GM12872 (cell line): ENCODE measurements around the gene KLC4.

Experiments
- TF ChIP-seq, protein P1 (sequence below): IDR thresholded peaks from 3 replicates; pipeline ENCODE4 v1.5.1; 2011; ENCODE audit warnings: low read depth, mild to moderate bottlenecking, low read length, moderate library complexity; ENCODE audit not compliant: insufficient read depth

The KLC4 gene

DNA sequence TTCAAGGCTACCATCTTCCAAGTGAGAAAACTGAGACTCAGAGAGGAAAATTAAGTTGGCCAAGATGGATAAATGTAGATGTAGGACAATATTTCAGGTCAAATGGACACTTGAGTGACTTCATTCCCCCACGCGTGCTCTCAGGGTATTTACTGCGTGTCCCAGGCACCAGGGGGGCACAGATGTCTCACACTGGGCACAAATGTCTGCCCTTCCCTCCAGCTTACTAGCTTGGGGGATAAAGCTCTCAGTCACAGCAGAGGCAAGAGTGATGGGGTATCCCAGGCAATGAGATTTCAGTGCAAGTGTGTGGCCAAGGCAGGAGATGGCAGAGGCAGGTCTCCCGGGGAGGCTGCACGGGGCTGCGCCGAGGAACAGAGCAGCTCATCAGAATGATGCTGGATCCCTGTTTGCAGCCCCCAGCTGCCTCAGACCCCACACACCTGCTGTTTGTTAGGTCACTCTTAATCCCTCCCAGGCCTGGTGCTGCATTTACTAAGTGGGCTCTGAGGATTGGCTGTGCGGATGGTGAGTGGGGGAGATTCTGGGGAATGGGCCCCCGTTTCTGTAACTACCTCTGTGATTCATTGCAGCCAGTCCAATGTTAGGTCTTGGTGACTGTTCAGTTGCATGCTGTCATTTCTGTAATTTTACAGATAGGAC lies 60.8 kb downstream of the KLC4 start:
- TF ChIP-seq, protein P1, sequence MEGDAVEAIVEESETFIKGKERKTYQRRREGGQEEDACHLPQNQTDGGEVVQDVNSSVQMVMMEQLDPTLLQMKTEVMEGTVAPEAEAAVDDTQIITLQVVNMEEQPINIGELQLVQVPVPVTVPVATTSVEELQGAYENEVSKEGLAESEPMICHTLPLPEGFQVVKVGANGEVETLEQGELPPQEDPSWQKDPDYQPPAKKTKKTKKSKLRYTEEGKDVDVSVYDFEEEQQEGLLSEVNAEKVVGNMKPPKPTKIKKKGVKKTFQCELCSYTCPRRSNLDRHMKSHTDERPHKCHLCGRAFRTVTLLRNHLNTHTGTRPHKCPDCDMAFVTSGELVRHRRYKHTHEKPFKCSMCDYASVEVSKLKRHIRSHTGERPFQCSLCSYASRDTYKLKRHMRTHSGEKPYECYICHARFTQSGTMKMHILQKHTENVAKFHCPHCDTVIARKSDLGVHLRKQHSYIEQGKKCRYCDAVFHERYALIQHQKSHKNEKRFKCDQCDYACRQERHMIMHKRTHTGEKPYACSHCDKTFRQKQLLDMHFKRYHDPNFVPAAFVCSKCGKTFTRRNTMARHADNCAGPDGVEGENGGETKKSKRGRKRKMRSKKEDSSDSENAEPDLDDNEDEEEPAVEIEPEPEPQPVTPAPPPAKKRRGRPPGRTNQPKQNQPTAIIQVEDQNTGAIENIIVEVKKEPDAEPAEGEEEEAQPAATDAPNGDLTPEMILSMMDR = no peak

DNA sequence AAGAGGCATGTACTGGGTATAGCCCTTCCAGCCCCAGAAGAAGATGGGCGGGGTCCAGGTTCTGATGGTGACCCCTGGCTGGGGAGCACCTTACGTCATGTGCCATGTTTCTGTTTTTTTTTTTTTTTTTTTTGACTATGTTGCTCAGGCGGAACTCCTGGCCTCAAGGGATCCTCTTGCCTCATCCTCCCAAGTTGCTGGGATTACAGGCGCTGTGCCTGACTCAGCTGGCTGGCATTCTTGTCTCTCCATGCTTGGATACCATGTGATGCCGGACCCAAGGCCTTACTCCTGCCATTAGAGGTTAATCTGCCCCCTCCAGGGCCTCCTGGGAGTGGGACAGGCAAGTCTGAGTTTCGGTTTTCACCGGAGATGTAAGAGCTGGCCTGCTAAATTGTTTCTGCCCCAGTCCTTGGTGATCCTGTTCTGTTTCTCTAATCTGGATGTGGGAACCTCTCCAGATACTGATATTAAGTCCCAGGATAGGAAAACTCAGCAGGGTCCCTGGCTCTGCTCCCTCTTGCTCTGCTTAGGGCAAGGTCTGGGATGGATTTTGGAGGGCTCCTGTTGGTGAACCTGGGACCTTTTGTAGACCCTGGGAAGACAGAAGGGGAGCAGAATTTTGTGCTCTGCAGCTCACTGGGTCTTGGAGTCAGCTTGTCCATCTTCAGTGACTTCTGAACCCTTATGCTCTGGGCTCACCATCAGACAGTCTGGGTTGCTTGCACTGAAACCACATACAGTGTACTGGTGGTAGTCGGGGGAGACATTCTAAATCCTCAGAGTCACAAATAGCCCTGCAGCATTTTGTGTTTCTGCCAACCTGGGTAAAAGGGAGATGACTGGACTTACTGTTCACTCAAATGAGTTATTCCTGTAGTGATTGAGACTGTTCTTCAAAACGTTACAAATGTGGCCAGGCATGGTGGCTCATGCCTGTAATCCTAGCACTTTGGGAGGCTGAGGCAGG lies 61.8 kb downstream of the KLC4 start:
- TF ChIP-seq, protein P1 = no peak

DNA sequence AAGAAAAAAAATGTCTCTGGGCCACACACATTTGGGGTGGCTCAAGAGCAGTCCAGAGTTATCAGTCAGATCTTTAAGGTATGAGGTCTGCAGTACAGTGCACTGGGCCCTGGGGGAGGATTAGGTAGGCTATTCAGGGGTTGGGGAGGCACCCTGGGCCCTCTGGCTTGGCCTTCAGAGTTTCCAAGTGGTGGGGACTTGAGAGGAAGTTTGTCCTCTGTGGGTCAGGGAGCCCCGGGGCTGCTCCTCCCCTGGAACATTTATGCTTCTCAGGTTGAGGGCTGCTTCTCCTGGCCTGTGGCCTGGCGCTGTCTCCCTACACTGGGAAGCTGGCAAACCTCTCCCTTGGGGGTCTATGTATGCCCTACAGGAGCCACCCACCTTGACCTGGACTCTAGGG lies 62.7 kb downstream of the KLC4 start:
- TF ChIP-seq, protein P1 = no peak

DNA sequence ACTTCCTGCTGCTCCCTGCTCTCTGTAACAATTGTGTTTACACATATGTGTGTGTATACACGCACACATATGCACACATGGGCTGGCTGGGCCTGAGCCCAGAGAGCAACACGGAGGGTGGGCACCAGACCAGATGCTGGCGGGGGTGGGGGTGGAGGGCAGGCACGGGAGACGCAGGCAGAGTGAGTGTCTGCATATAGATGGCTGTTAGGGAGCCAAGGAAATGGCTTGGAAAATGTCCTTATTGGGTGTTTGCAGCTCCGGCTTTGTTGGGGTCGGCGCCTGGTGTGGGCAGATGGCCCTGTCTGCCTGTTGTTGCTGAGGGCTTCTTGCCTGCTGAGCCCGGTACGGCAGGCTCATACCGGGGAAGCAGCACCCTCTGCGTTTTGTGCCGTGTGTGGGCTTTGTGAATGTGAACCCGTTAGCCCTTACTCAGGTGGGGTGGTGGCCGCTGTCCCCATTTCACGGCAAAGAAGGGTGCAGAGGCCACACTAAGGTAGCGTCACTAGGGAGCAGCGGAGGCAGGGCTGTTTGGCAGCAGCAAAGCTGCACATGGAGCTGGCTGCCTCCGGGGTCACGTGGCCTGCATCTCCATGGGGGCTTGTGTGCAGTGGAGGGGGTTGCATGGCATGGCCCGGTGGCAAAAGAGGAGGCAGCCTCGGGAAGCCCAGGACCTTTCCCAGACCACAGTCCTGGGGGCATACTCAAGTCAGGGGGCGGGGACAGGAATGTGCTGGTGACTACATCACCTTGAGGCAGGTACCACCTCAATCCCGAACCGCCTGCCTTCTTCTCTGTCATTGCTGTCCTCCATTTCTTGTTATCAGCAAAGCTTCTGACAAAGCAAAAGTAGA lies 64.3 kb downstream of the KLC4 start:
- TF ChIP-seq, protein P1 = no peak

DNA sequence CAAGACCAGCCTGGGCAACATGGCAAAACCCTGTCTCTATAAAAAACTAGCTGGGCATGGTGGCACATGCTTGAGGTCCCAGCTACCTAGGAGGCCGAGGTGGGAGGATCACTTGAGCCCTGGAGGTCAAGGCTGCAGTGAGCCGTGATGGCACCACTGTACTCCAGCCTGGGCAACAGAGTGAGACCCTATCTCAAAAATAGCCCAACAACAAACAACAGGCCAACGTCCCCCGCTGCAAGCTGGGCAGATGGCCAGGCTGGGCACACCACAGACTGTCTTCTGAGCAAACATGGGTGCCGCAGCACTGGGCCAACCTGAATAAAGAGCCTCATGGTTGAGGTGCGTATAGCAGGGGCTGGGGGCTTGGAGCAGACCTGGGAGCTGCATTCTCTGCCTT lies 65.0 kb downstream of the KLC4 start:
- TF ChIP-seq, protein P1 = no peak
